Gastrocnemius medialis (tissue), 4 donors: ENCODE results near the gene TSEN2. TPM values are rescaled to one million over a fixed set of nuclear protein-coding genes. Genes with fewer than 3 reads are reported as not detected.

Source experiments
- ATAC-seq, 2 donors: fragments of 150-250 bp; one replicate each; pipeline ENCODE4 v1.9.1; 2016
- DNase-seq, 2 donors: peaks; one replicate each; pipeline ENCODE4 v3.0.0-alpha.2; 2019
- H3K27ac ChIP-seq, 4 donors: fragments of 200-600 bp; sonication (generic); 1 replicate in 1 of 4; 2 replicates in 3 of 4; pipeline ENCODE4 v1.5.1; 2016 to 2018; ENCODE audit warnings: mild to moderate bottlenecking in 2 of 4, moderate library complexity in 1 of 4
- H3K27me3 ChIP-seq, 3 donors: fragments of 200-600 bp; sonication (generic) in 2 of 3; 1 replicate in 1 of 3; 2 replicates in 2 of 3; pipeline versions ENCODE4 v1.5.1 to v1.6.0; 2016 to 2019; ENCODE audit warnings: mild to moderate bottlenecking in 1 of 3, moderate library complexity in 1 of 3
- H3K36me3 ChIP-seq, 2 donors: fragments of 200-600 bp; sonication (generic) in 1 of 2; one replicate each; pipeline ENCODE4 v1.5.1; 2017 to 2018
- H3K4me1 ChIP-seq, 2 donors: fragments of 200-600 bp; sonication (generic) in 1 of 2; one replicate each; pipeline ENCODE4 v1.5.1; 2016 to 2017; ENCODE audit warnings: mild to moderate bottlenecking in 2 of 2
- H3K4me3 ChIP-seq, 4 donors: fragments of 200-600 bp; sonication (generic) in 3 of 4; 1 replicate in 1 of 4; 2 replicates in 3 of 4; pipeline ENCODE4 v1.5.1; 2016 to 2019; ENCODE audit warnings: mild to moderate bottlenecking in 2 of 4
- H3K9me3 ChIP-seq, 3 donors: fragments of 200-600 bp; sonication (generic) in 2 of 3; 1 replicate in 1 of 3; 2 replicates in 2 of 3; pipeline ENCODE4 v1.5.1; 2016 to 2019
- CTCF ChIP-seq, 5 experiments: fragments of 450-650 bp in 3 of 5; fragments of 200-600 bp in 2 of 5; sonication (generic) in 2 of 5; IDR thresholded peaks in 4 of 5; conservative IDR thresholded peaks in 1 of 5; 1 replicate in 4 of 5; 2 replicates in 1 of 5; pipeline ENCODE4 v1.5.1; 2016 to 2019; ENCODE audit warnings: antibody characterized with exemption in 5 of 5, mild to moderate bottlenecking in 3 of 5, moderate library complexity in 3 of 5
- POLR2A ChIP-seq, 2 donors: fragments of 450-650 bp; IDR thresholded peaks; one replicate each; pipeline ENCODE4 v1.6.1; 2017; ENCODE audit warnings: antibody characterized with exemption in 2 of 2, mild to moderate bottlenecking in 2 of 2, moderate library complexity in 2 of 2
- in situ Hi-C, 4 donors: fragments of 200-750 bp; cut with MboI; loops; one replicate each; pipeline versions ENCODE4 v1.15.0 to v1.8.0; 2017; ENCODE audit warnings: low sequenced_read_pairs in 4 of 4
- intact Hi-C: fragments of 100-400 bp; cut with DNase I; formaldehyde crosslinking; loops from one replicate; pipeline ENCODE4 v1.15.1; 2023; ENCODE audit warnings: low total_unique reads
- total RNA-seq, 4 donors: library from RNA; depleted of rRNA; stranded (reverse); fragments of >200 nt; gene quantifications; one replicate each; pipeline versions ENCODE4 v1.1.0 to v1.2.3, GENCODE V29; 2016

TSEN2 gene
- total RNA-seq, 4 donors from 2014 or later, result 10.7 to 19.5 (median 12.0) TPM

- TF ChIP-seq CTCF (IDR thresholded peaks at IDR 0.05 in 4 of 5, conservative IDR thresholded peaks at IDR 0.05 in 1 of 5) (no peak), POLR2A (IDR thresholded peaks at IDR 0.05) (no peak)
- Histone ChIP-seq H3K4me3 (no peak overlapping the region), H3K4me1 (peaks cover 0 to 7% of the 10 kb centered on the region in 2 donors), H3K9me3 (no peaks in the 10 kb centered on the region), H3K27ac (no peak overlapping the region), H3K27me3 (peaks cover 5 to 17% (median 15%) of the 10 kb centered on the region in 3 donors), H3K36me3 (no peaks in the 10 kb centered on the region)
- no peak for ATAC-seq
- intact Hi-C loops, result no loop called here
- in situ Hi-C loops, result no loop called here
- no peak for DNase-seq
Observed at GRCh38 chr3:12439161-12439940, 44.9 kb upstream of the TSEN2 start.

GRCh38 chr3:12440927-12441714 lies 43.2 kb upstream of the TSEN2 start:
- TF ChIP-seq POLR2A (IDR thresholded peaks at IDR 0.05) (no peak), CTCF (IDR thresholded peaks at IDR 0.05 in 4 of 5, conservative IDR thresholded peaks at IDR 0.05 in 1 of 5) (no peak)
- in situ Hi-C loops (no loop called here), intact Hi-C loops (no loop called here)
- Histone ChIP-seq H3K9me3 (no peaks in the 10 kb centered on the region), H3K4me3 (no peak overlapping the region), H3K4me1 (peaks cover 0 to 7% of the 10 kb centered on the region in 2 donors), H3K27ac (no peak overlapping the region), H3K36me3 (no peaks in the 10 kb centered on the region), H3K27me3 (peaks cover 5 to 20% (median 17%) of the 10 kb centered on the region in 3 donors)
- ATAC-seq (no peak), DNase-seq (no peak)

- Histone ChIP-seq H3K4me1 (peaks cover 0 to 7% of the 10 kb centered on the region in 2 donors), H3K27ac (no peak overlapping the region)
- intact Hi-C loops, result no loop called here
Observed at GRCh38 chr3:12442654-12443501, 41.4 kb upstream of the TSEN2 start.

More at GRCh38 chr3:12442654-12443501, 41.4 kb upstream of the TSEN2 start:
- Histone ChIP-seq H3K36me3 (no peaks in the 10 kb centered on the region), H3K4me3 (no peak overlapping the region), H3K27me3 (peaks cover 0 to 17% (median 14%) of the 10 kb centered on the region in 3 donors), H3K9me3 (no peaks in the 10 kb centered on the region)
- DNase-seq (no peak), ATAC-seq (no peak)
- TF ChIP-seq CTCF (IDR thresholded peaks at IDR 0.05 in 4 of 5, conservative IDR thresholded peaks at IDR 0.05 in 1 of 5), result no peak
- TF ChIP-seq POLR2A (IDR thresholded peaks at IDR 0.05), result no peak
- in situ Hi-C loops, result no loop called here
